Neural cell (in vitro differentiated cells): Measurements from ENCODE around the gene KMT2E. TPM values are rescaled to one million over a fixed set of nuclear protein-coding genes. Genes with fewer than 3 reads are reported as not detected.

Experiments
- H2AFZ ChIP-seq: fragments of 200-600, 300-800 bp; sonication (generic), shearing (Covaris generic); 2 replicates; pipeline ENCODE4 v1.6.0; 2014; ENCODE audit warnings: low read depth, mild to moderate bottlenecking, antibody characterized with exemption, low read length, moderate library complexity
- H3F3A ChIP-seq: fragments of 200-600 bp; shearing (Covaris generic); 2 replicates; pipeline ENCODE4 v1.6.1; 2016; ENCODE audit warnings: mild to moderate bottlenecking, moderate library complexity, mixed read lengths, antibody characterized with exemption, low read length; ENCODE audit not compliant: insufficient read depth, poor library complexity, severe bottlenecking
- H3K27ac ChIP-seq: fragments of 200-600, 300-800 bp; sonication (generic), shearing (Covaris generic); 2 replicates; pipeline ENCODE4 v1.5.1; 2014; ENCODE audit warnings: mild to moderate bottlenecking, low read length, moderate library complexity
- H3K27me3 ChIP-seq: fragments of 300-800, 200-600 bp; sonication (generic), shearing (Covaris generic); 2 replicates; pipeline ENCODE4 v1.6.0; 2014; ENCODE audit warnings: mild to moderate bottlenecking, low read depth, low read length, moderate library complexity; ENCODE audit not compliant: insufficient read depth
- H3K36me3 ChIP-seq: fragments of 300-800, 200-600 bp; sonication (generic), shearing (Covaris generic); 2 replicates; pipeline ENCODE4 v1.5.1; 2014; ENCODE audit warnings: mild to moderate bottlenecking, antibody characterized with exemption, low read length, moderate library complexity; ENCODE audit not compliant: insufficient read depth
- H3K4me2 ChIP-seq: fragments of 300-800, 200-600 bp; sonication (generic), shearing (Covaris generic); 2 replicates; pipeline ENCODE4 v1.6.0; 2014; ENCODE audit warnings: mild to moderate bottlenecking, low read length
- H3K4me3 ChIP-seq: fragments of 300-800, 200-600 bp; sonication (generic), shearing (Covaris generic); 2 replicates; pipeline ENCODE4 v1.5.1; 2014; ENCODE audit warnings: mild to moderate bottlenecking, low read length, moderate library complexity
- H3K79me2 ChIP-seq: fragments of 200-600 bp; shearing (Covaris generic); replicated peaks from 2 replicates; pipeline ENCODE4 v1.6.0; 2014; ENCODE audit warnings: mild to moderate bottlenecking, low read length, moderate library complexity; ENCODE audit not compliant: insufficient read depth
- H3K9ac ChIP-seq: fragments of 300-800, 200-600 bp; sonication (generic), shearing (Covaris generic); 2 replicates; pipeline ENCODE4 v1.6.1; 2016; ENCODE audit warnings: mild to moderate bottlenecking, low read length, mixed read lengths
- H3K9me2 ChIP-seq: fragments of 200-600 bp; shearing (Covaris generic); 2 replicates; pipeline ENCODE4 v1.6.1; 2016; ENCODE audit warnings: mild to moderate bottlenecking, low read length, mixed read lengths; ENCODE audit not compliant: insufficient read depth
- H3K9me3 ChIP-seq: fragments of 200-600, 300-800 bp; sonication (generic), shearing (Covaris generic); 2 replicates; pipeline ENCODE4 v1.6.1; 2016; ENCODE audit warnings: mild to moderate bottlenecking, mixed run types, low read length, moderate library complexity, mixed read lengths
- H4K20me1 ChIP-seq: fragments of 200-600 bp; shearing (Covaris generic); 2 replicates; pipeline ENCODE4 v1.6.1; 2016; ENCODE audit warnings: mild to moderate bottlenecking, mixed run types; ENCODE audit not compliant: insufficient read depth
- EP300 ChIP-seq: fragments of 450-650 bp; conservative IDR thresholded peaks from 2 replicates; pipeline ENCODE4 v1.6.1; 2014; ENCODE audit warnings: antibody characterized with exemption, mild to moderate bottlenecking, moderate library complexity; ENCODE audit not compliant: poor library complexity, severe bottlenecking
- EZH2 ChIP-seq: fragments of 200-600, 300-800 bp; shearing (Covaris generic), sonication (generic); IDR thresholded peaks from 2 replicates; pipeline ENCODE4 v1.6.1; 2014; ENCODE audit warnings: antibody characterized with exemption, low read length, borderline replicate concordance, mild to moderate bottlenecking; ENCODE audit not compliant: insufficient read depth, poor library complexity, severe bottlenecking
- MXI1 ChIP-seq: fragments of 450-650 bp; conservative IDR thresholded peaks from 2 replicates; pipeline ENCODE4 v1.6.1; 2014; ENCODE audit warnings: antibody characterized with exemption, mild to moderate bottlenecking; ENCODE audit not compliant: poor library complexity, severe bottlenecking
- POLR2AphosphoS5 ChIP-seq: IDR thresholded peaks from 2 replicates; pipeline ENCODE4 v1.6.1; 2012
- RAD21 ChIP-seq: fragments of 450-650 bp; conservative IDR thresholded peaks from 2 replicates; pipeline ENCODE4 v1.6.1; 2014; ENCODE audit warnings: antibody characterized with exemption, mild to moderate bottlenecking, moderate library complexity
- SMC3 ChIP-seq: fragments of 450-650 bp; conservative IDR thresholded peaks from 2 replicates; pipeline ENCODE4 v1.6.1; 2014; ENCODE audit warnings: antibody characterized with exemption, mild to moderate bottlenecking, moderate library complexity; ENCODE audit not compliant: poor library complexity
- TAF1 ChIP-seq: IDR thresholded peaks from 2 replicates; pipeline ENCODE4 v1.6.1; 2012; ENCODE audit warnings: low read depth
- polyA plus RNA-seq: library from polyadenylated mRNA; depleted of rRNA; stranded (reverse); fragments of >200 nt; gene quantifications from 2 replicates; pipeline ENCODE4 v1.2.3, GENCODE V29; 2014
- TF ChIP-seq, protein P1 (sequence below): IDR thresholded peaks from 2 replicates; pipeline ENCODE4 v1.6.1; 2012; ENCODE audit warnings: borderline replicate concordance
- TF ChIP-seq, protein P2 (sequence below): fragments of 450-650 bp; IDR thresholded peaks from 2 replicates; pipeline ENCODE4 v1.5.1; 2014; ENCODE audit warnings: antibody characterized with exemption, mild to moderate bottlenecking, moderate library complexity; ENCODE audit not compliant: poor library complexity, severe bottlenecking

Gene KMT2E
- polyA plus RNA-seq, 1 donor from 2014 or later, result 78.4 TPM

DNA sequence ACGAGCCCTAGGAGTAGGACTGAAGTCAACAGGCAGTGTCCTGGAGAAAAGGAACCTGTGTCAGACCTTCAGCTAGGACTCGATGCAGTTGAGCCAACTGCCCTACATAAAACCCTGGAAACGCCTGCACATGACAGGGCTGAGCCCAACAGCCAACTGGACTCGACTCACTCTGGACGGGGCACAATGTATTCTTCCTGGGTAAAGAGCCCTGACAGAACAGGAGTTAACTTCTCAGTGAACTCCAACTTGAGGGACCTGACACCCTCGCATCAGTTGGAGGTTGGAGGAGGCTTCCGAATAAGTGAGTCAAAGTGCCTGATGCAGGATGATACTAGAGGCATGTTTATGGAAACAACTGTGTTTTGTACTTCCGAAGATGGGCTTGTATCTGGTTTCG lies 93.5 kb downstream of the KMT2E start:
- peaks cover 46% of the 10 kb centered on the region for H3K36me3 ChIP-seq
- no peak overlapping the region for H3K9ac ChIP-seq
- H3F3A ChIP-seq, result peaks cover 7% of the 10 kb centered on the region
- H3K4me3 ChIP-seq, result no peak overlapping the region
- H3K9me2 ChIP-seq, result no peaks in the 10 kb centered on the region
- H3K27me3 ChIP-seq, result no peaks in the 10 kb centered on the region
- H2AFZ ChIP-seq, result no peak overlapping the region
- no peak overlapping the region for H3K27ac ChIP-seq
- TF ChIP-seq POLR2AphosphoS5 (no peak), MXI1 (no peak), EZH2 (no peak), EP300 (no peak), TAF1 (no peak), SMC3 (no peak), RAD21 (no peak)
- TF ChIP-seq, protein P1, sequence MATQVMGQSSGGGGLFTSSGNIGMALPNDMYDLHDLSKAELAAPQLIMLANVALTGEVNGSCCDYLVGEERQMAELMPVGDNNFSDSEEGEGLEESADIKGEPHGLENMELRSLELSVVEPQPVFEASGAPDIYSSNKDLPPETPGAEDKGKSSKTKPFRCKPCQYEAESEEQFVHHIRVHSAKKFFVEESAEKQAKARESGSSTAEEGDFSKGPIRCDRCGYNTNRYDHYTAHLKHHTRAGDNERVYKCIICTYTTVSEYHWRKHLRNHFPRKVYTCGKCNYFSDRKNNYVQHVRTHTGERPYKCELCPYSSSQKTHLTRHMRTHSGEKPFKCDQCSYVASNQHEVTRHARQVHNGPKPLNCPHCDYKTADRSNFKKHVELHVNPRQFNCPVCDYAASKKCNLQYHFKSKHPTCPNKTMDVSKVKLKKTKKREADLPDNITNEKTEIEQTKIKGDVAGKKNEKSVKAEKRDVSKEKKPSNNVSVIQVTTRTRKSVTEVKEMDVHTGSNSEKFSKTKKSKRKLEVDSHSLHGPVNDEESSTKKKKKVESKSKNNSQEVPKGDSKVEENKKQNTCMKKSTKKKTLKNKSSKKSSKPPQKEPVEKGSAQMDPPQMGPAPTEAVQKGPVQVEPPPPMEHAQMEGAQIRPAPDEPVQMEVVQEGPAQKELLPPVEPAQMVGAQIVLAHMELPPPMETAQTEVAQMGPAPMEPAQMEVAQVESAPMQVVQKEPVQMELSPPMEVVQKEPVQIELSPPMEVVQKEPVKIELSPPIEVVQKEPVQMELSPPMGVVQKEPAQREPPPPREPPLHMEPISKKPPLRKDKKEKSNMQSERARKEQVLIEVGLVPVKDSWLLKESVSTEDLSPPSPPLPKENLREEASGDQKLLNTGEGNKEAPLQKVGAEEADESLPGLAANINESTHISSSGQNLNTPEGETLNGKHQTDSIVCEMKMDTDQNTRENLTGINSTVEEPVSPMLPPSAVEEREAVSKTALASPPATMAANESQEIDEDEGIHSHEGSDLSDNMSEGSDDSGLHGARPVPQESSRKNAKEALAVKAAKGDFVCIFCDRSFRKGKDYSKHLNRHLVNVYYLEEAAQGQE, result no peak
- TF ChIP-seq, protein P2, sequence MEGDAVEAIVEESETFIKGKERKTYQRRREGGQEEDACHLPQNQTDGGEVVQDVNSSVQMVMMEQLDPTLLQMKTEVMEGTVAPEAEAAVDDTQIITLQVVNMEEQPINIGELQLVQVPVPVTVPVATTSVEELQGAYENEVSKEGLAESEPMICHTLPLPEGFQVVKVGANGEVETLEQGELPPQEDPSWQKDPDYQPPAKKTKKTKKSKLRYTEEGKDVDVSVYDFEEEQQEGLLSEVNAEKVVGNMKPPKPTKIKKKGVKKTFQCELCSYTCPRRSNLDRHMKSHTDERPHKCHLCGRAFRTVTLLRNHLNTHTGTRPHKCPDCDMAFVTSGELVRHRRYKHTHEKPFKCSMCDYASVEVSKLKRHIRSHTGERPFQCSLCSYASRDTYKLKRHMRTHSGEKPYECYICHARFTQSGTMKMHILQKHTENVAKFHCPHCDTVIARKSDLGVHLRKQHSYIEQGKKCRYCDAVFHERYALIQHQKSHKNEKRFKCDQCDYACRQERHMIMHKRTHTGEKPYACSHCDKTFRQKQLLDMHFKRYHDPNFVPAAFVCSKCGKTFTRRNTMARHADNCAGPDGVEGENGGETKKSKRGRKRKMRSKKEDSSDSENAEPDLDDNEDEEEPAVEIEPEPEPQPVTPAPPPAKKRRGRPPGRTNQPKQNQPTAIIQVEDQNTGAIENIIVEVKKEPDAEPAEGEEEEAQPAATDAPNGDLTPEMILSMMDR, result no peak
- peaks cover 16% of the 10 kb centered on the region for H4K20me1 ChIP-seq
- H3K4me2 ChIP-seq, result no peak overlapping the region
- no peaks in the 10 kb centered on the region for H3K79me2 ChIP-seq
- H3K9me3 ChIP-seq, result no peaks in the 10 kb centered on the region

DNA sequence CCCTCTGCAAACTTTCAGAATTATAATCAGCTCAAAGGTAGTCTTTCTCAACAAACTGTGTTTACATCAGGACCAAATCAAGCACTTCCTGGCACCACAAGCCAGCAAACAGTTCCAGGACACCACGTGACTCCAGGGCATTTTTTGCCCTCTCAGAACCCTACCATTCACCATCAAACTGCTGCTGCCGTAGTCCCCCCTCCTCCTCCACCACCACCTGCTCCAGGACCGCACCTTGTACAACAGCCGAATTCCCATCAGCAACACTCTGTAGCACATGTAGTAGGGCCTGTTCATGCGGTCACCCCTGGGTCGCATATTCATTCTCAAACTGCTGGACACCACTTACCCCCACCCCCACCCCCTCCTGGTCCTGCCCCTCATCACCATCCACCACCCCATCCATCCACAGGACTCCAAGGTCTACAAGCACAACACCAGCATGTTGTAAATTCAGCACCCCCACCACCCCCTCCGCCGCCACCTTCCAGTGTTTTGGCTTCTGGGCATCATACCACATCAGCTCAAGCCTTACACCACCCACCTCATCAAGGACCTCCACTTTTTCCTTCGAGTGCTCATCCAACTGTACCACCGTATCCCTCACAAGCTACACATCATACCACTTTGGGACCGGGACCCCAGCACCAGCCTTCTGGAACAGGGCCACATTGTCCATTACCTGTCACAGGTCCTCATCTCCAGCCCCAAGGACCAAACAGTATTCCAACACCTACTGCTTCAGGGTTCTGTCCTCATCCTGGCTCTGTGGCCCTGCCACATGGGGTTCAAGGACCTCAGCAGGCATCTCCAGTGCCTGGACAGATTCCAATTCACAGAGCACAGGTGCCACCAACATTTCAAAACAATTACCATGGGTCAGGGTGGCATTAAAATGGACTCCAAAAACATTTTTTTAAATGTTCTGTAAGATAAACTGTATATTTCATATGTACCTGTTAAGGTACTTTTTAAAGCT lies 98.7 kb downstream of the KMT2E start:
- H3K27me3 ChIP-seq, result no peaks in the 10 kb centered on the region
- H3K9me2 ChIP-seq, result no peaks in the 10 kb centered on the region
- no peak overlapping the region for H3K9ac ChIP-seq
- H3K27ac ChIP-seq, result no peak overlapping the region
- peaks cover 39% of the 10 kb centered on the region for H3K36me3 ChIP-seq
- no peak for TF ChIP-seq RAD21
- TF ChIP-seq POLR2AphosphoS5, result peak; percentile 29
- H3K79me2 ChIP-seq, result no peaks in the 10 kb centered on the region
- peaks cover 6% of the 10 kb centered on the region for H4K20me1 ChIP-seq
- no peak overlapping the region for H3K4me2 ChIP-seq
- no peaks in the 10 kb centered on the region for H3K9me3 ChIP-seq
- no peak overlapping the region for H2AFZ ChIP-seq
- no peaks in the 10 kb centered on the region for H3F3A ChIP-seq
- no peak overlapping the region for H3K4me3 ChIP-seq
